GM12891 (cell line): ENCODE results near the gene METRNL.

ENCODE experiments used
- DNase-seq: peaks from one replicate; pipeline ENCODE4 v3.0.0; 2011; ENCODE audit warnings: low spot score; ENCODE audit not compliant: insufficient read length
- FAIRE-seq: peaks from 2 replicates; lab custom pipeline; 2011; peaks lifted over from hg19 to GRCh38; lab: Jason Lieb, UNC
- PAX5 ChIP-seq: IDR thresholded peaks from 2 replicates; pipeline ENCODE4 v1.6.1; 2011; ENCODE audit warnings: low read length, moderate library complexity, mild to moderate bottlenecking; ENCODE audit not compliant: insufficient read depth, severe bottlenecking
- POLR2A ChIP-seq: IDR thresholded peaks from 2 replicates; pipeline ENCODE4 v1.6.1; 2011; ENCODE audit warnings: low read depth, low read length, control low read depth
- POLR2AphosphoS5 ChIP-seq: IDR thresholded peaks from 2 replicates; pipeline ENCODE4 v1.6.1; 2011; ENCODE audit warnings: low read depth, low read length, control low read depth
- POU2F2 ChIP-seq: IDR thresholded peaks from 2 replicates; pipeline ENCODE4 v1.6.1; 2011; ENCODE audit warnings: low read depth, mild to moderate bottlenecking, control low read depth, low read length, moderate library complexity
- SPI1 ChIP-seq: IDR thresholded peaks from 2 replicates; pipeline ENCODE4 v1.6.1; 2011; ENCODE audit warnings: low read depth, low read length, control low read depth
- TAF1 ChIP-seq: IDR thresholded peaks from 2 replicates; pipeline ENCODE4 v1.6.1; 2011; ENCODE audit warnings: low read depth, low read length, control low read depth

The METRNL gene

GRCh38 chr17:83067718-83068261 lies 11.6 kb upstream of the METRNL start:
- FAIRE-seq = no peak
- no peak for TF ChIP-seq PAX5
- no peak for TF ChIP-seq TAF1
- DNase-seq = no peak

GRCh38 chr17:83068641-83069570 lies 10.5 kb upstream of the METRNL start:
- DNase-seq (no peak), FAIRE-seq (no peak)
- TF ChIP-seq SPI1 (no peak), POU2F2 (no peak), TAF1 (no peak), PAX5 (no peak), POLR2A (no peak), POLR2AphosphoS5 (no peak)

GRCh38 chr17:83069571-83069906 lies 9.9 kb upstream of the METRNL start:
- FAIRE-seq (no peak), DNase-seq (no peak)
- TF ChIP-seq PAX5 (no peak), TAF1 (no peak), SPI1 (no peak), POLR2A (no peak), POU2F2 (no peak), POLR2AphosphoS5 (no peak)

- no peak for TF ChIP-seq POU2F2
- TF ChIP-seq TAF1 = no peak
- no peak for TF ChIP-seq PAX5
- TF ChIP-seq POLR2AphosphoS5 = no peak
- TF ChIP-seq POLR2A = no peak
- DNase-seq = no peak
- no peak for FAIRE-seq
Measured at GRCh38 chr17:83069931-83070742, 9.3 kb upstream of the METRNL start.

GRCh38 chr17:83070800-83071341 lies 8.5 kb upstream of the METRNL start:
- TF ChIP-seq POLR2A (no peak), POLR2AphosphoS5 (no peak), TAF1 (no peak), PAX5 (no peak), POU2F2 (no peak), SPI1 (no peak)
- DNase-seq = no peak
- peak; percentile 78 for FAIRE-seq

GRCh38 chr17:83071365-83071764 lies 8.0 kb upstream of the METRNL start:
- no peak for FAIRE-seq
- TF ChIP-seq SPI1 (no peak), TAF1 (no peak)

GRCh38 chr17:83071966-83072562 lies 7.3 kb upstream of the METRNL start:
- DNase-seq = no peak
- no peak for TF ChIP-seq TAF1
- TF ChIP-seq POU2F2 = no peak
- TF ChIP-seq SPI1 = no peak
- no peak for TF ChIP-seq POLR2AphosphoS5
- TF ChIP-seq PAX5 = no peak
- TF ChIP-seq POLR2A = no peak
- FAIRE-seq = no peak

More at GRCh38 chr17:83071365-83071764, 8.0 kb upstream of the METRNL start:
- no peak for DNase-seq

- no peak for TF ChIP-seq POLR2AphosphoS5
- TF ChIP-seq PAX5 = no peak
- no peak for TF ChIP-seq SPI1
- no peak for TF ChIP-seq POU2F2
- no peak for TF ChIP-seq POLR2A
- TF ChIP-seq TAF1 = no peak
- FAIRE-seq (no peak), DNase-seq (no peak)
Measured at GRCh38 chr17:83072600-83073358, 6.6 kb upstream of the METRNL start.

- DNase-seq = no peak
- TF ChIP-seq PAX5 (no peak), TAF1 (no peak), POLR2A (no peak), POU2F2 (no peak)
- FAIRE-seq = no peak
Measured at GRCh38 chr17:83073389-83074063, 5.9 kb upstream of the METRNL start.
